ENCODE data around the gene TNNT3.

The TNNT3 gene

GRCh38 chr11:1923201-1923956, 3.9 kb downstream of the TNNT3 start:
- no peak for DNase-seq (ENCODE audit: low spot score)

DNA sequence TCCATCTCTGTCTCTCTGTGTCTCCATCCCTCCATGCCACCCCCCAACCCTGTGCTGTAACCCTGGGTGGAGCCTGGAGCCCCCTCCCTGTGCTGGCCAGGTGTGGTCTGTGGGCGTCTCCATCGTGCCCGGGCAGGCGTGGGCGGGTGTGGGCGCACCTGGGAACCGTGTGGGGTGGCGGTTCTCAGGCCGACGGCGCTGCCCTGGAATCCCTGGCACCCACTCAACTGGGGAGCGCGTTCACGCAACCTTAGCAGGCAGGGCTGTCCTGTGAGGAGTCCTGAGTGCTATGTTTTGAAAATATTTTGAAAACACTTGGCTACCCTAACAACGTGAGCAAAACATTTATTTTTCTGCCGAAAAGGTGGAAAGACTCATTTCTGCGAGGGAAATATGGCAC, 4.7 kb downstream of the TNNT3 start:
- DNase-seq (ENCODE audit: low spot score) = no peak

DNA sequence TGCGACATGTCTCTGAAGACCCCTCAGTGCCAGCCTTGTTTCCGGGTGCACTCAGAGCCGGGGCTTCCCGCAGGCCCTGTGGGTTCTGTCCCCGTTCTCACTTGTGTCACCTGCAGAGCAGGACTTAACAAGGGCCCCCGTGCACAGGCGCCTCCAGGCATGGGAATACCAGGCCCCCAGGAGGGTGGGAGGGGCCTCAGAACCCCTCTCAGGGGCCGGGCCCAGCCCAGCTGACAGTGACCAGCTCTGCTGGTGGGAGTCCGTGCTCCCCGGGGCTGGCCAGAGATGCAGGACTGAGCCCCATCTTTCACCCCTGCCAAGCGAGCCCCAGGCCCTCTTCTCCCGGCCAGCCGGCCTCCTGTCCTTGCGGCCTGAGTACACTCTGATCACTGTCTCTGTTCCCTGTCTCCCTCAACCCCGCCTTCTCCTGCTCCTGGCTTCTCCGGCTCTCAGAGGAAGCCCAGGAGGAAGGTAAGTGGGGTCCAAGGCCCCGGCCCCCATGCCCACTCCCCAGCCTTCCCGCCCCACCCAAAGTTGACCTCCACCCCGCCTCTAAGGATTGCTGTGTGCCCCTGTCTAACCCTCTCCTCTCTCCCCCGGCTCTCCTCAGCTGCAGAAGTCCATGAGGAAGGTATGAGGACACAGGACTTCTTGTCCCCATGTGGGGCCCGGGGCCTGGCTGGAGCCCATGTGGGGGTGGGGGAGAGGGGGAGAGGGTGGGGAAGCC, 5.3 kb downstream of the TNNT3 start:
- no peak for DNase-seq (ENCODE audit: low spot score)

- DNase-seq (ENCODE audit: low spot score) = no peak
Measured at GRCh38 chr11:1925373-1926155, 6.1 kb downstream of the TNNT3 start.

DNA sequence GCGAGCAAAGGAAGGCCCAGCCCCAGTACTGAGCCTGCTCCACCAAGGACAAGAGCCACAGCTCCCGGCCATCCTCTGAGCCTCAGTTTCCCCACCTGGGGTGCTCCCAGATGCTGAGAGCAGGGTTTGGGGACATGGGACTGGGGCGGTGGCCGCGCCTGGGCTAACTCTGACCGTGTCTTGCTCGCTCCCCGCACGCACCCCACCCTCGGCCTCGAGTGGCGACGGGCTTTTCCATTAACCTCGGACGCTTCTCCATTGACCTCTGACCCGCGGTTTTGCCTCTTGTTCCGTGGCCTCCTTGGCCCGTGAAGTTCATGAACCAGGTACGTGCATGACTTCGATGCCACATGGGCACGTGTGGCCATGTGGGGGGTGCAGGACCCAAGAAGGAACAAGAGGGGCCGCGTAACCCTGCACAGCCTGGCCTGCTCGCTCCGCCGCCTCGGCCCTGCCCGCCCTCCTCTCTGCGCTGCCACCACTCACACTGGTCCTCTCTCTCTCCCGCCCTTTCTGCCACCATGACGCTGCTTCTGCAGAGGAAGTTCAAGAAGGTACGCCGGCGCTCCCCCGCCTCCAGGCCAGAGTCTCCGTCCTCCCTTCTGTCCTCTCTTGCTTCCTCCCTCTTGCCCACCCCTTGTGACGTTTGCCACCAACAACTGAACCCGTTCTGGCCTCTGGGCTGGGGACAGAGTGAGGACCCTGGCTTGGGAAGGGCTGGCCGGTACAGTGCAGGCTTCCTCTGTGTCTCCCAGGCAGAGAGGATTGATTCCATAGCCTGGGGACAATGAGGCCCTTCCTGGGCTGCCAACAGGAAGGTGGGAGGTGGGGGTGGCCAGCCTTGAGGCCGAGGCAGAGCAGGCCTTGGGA, 6.9 kb downstream of the TNNT3 start:
- DNase-seq (ENCODE audit: low spot score) = no peak

DNA sequence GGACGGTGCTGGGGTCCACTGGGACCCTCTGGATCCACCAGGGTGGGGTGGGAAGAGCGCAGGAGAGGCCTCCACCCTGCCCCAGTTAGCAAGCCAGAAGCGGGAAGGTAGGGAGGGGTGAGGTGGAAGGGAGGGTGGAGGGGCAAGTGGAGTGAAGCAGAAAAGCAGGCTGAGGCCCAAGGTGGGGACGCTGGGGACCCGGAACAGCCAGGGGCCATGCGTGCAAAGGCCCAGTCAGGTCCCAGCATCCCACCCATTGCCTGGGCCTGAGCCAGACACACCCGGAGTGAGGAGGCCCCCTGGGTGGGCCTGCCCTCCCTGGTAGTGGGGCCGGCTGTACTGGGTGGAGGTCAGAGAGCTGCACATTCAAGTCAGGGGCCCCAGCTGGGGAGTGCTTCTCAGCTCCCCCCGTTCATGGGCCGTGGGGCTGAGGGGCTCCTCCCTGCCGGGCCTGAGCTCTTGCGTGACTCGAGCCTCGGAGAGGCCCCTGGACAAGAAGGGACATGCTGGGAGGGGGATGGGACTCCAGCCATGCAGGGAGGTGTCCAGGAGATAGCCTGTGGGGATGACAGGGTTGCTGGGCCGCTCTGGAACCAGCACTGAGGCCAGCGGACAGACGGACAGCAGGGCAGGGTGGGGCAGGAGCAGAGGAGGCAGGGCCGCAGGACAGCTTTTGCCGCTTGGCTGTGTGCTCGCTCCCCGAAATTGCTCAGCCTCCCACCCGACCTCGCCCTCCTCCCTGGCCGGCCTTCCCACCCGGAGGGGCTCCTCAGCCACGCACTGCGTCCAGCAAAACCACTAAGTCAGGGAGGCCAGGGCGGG, 7.7 kb downstream of the TNNT3 start:
- no peak for DNase-seq (ENCODE audit: low spot score)

- DNase-seq (ENCODE audit: low spot score) = no peak
Measured at GRCh38 chr11:1927848-1928469, 8.5 kb downstream of the TNNT3 start.

GRCh38 chr11:1928470-1928890, 9.0 kb downstream of the TNNT3 start:
- no peak for DNase-seq (ENCODE audit: low spot score)

DNA sequence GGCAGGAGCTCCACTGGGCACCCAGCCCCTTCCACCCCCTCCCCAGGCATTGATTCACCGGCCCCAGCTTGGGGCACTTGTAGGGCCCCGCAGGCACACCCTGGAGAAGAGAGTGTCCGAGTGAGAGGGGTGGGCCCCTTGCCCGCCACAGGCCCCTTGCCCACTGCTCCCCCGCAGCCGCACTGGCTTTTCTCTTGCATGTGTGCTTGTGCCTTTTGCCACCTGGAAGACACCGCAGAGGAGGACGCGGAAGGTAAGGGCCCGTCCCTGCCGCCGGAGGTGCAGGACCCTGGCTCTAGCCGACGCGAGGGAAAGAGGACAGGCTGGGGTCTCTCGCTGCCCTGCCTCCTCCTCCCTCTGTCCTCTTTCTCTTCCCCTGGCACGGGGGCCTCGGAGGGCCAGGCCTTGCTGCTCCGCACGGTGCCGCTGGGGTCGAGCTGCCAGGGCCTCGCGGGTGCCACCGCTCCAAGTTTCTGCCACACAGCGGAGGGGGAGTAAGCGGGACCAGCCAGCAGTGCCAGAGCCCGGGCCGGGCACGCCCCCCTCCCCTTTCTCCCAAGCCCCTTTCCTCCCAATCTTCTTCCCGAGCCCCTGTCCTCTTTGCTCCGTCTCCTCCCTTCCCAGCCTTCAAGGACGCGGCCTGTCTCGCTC, 9.5 kb downstream of the TNNT3 start:
- DNase-seq (ENCODE audit: low spot score) = no peak

DNA sequence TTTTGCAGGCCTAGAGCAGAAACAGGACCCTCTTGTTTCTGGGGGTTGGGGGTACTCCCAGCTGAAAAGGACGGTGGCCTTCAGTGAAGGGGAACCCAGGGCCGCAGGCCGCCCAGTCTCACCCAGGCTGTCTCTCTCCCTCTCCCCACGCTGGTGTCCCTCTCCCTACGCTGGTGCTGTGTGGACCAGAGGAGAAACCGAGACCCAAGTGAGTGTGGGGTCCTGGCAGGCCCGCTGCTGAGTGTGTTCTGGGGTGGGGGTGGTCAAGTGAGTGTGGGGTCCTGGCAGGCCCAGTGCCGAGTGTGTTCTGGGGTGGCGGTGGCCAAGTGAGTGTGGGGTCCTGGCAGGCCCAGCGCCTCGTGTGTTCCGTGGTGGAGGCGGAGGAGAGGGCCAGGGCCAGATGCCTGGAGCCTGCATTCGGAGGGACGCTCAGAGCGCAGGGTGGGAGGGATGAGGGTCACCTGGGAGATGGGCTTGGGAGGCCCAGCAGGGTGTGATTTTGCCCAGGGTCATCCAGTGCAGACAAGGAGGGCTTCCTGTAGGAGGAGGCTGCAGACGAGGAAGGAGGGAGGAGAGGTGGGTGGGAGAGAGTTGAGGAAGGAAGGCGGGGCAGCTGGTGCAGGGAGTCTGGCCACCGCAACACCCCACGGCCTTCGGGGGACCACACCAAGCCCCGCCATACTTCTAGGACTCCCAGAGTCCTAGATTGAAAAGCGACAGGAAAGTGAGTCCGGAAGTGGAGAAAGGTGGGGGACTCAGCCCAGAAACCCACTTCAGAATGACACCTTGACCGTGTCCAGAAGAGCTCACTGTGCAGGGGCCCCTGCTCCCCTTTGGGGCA, 10.3 kb downstream of the TNNT3 start:
- no peak for DNase-seq (ENCODE audit: low spot score)

GRCh38 chr11:1930462-1930830, 10.9 kb downstream of the TNNT3 start:
- DNase-seq (ENCODE audit: low spot score) = no peak

GRCh38 chr11:1931341-1932104, 12.0 kb downstream of the TNNT3 start:
- DNase-seq (ENCODE audit: low spot score) = no peak

DNA sequence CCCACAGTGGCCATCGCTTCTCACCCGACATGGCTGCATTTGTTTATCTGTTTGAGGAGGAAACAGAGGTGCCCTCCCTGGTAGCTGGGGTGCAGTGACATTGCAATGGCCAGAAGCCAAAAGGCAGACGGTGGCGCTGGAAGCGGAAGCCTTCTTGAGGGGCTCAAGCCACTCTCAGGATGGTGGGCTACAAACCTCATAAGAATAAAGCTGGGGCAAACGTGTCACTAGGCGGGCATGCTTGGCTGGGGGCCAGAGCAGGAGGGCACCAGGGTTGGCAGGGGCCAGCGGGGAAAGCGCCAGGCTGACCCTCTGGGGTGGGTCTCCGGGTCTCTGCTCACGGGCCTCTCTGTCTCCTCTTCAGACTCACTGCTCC, 12.6 kb downstream of the TNNT3 start:
- no peak for DNase-seq (ENCODE audit: low spot score)

DNA sequence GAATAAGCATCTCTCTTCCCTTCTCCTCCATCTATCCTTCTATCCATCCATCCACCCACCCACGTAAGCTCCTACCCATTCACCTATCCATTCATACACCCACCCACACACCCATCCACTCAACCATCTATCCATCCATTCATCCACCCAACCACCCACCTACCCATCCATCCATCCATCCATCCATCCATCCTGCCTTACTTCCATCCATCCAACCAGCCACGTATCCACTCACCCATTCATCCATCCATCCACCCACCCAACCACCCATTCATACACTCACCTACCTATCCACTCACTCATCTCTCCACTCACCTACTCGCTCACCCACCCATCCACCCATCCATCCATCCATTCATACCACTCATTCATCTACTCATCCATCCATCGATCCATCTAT, 13.2 kb downstream of the TNNT3 start:
- DNase-seq (ENCODE audit: low spot score) = no peak

GRCh38 chr11:1933416-1934334, 14.2 kb downstream of the TNNT3 start:
- no peak for DNase-seq (ENCODE audit: low spot score)

GRCh38 chr11:1934335-1935155, 15.0 kb downstream of the TNNT3 start:
- no peak for DNase-seq (ENCODE audit: low spot score)

Measured in ecto neural progenitor cell (in vitro differentiated cells).